HUES6 (cell line): ENCODE measurements around the gene DCTN4.
A peak's percentile ranks its signal among the peaks of the same experiment; 100 is the strongest.

Experiments used
- H3K27ac ChIP-seq: 2 replicates; pipeline ENCODE4 v1.7.0; 2013; ENCODE audit warnings: low read depth, mild to moderate bottlenecking, low read length, inconsistent platforms
- H3K27me3 ChIP-seq: 2 replicates; pipeline ENCODE4 v1.6.1; 2013; ENCODE audit warnings: low read length; ENCODE audit not compliant: control insufficient read depth, insufficient read depth
- H3K36me3 ChIP-seq: 2 replicates; pipeline ENCODE4 v1.6.1; 2013; ENCODE audit warnings: low read length; ENCODE audit not compliant: control insufficient read depth, insufficient read depth
- H3K4me1 ChIP-seq: 2 replicates; pipeline ENCODE4 v1.6.1; 2013; ENCODE audit warnings: low read length; ENCODE audit not compliant: control insufficient read depth, insufficient read depth
- H3K4me3 ChIP-seq: 2 replicates; pipeline ENCODE4 v1.5.1; 2013; ENCODE audit warnings: low read depth, low read length
- H3K9ac ChIP-seq: one replicate; pipeline ENCODE4 v1.6.1; 2013; ENCODE audit warnings: mild to moderate bottlenecking, low read length
- H3K9me3 ChIP-seq: 2 replicates; pipeline ENCODE4 v1.6.1; 2013; ENCODE audit warnings: low read depth, low read length; ENCODE audit not compliant: control insufficient read depth, insufficient read depth

DCTN4 gene

GRCh38 chr5:150787656-150788055, 28.8 kb upstream of the DCTN4 start:
- no peak overlapping the region for H3K27ac ChIP-seq
- peaks cover 25% of the 10 kb centered on the region for H3K4me1 ChIP-seq

GRCh38 chr5:150786876-150787275, 28.1 kb upstream of the DCTN4 start:
- H3K4me1 ChIP-seq, result peaks cover 25% of the 10 kb centered on the region
- no peaks in the 10 kb centered on the region for H3K36me3 ChIP-seq
- no peak overlapping the region for H3K9ac ChIP-seq
- no peak overlapping the region for H3K27ac ChIP-seq
- no peaks in the 10 kb centered on the region for H3K9me3 ChIP-seq
- H3K4me3 ChIP-seq, result no peak overlapping the region
- peaks cover 1% of the 10 kb centered on the region; the same call in 1 of the 2 replicates for H3K27me3 ChIP-seq

More at GRCh38 chr5:150787656-150788055, 28.8 kb upstream of the DCTN4 start:
- Histone ChIP-seq H3K4me3 (no peak overlapping the region), H3K9ac (no peak overlapping the region), H3K36me3 (no peaks in the 10 kb centered on the region), H3K9me3 (no peaks in the 10 kb centered on the region), H3K27me3 (no peaks in the 10 kb centered on the region)

GRCh38 chr5:150785950-150786349, 27.1 kb upstream of the DCTN4 start:
- Histone ChIP-seq H3K27me3 (peaks cover 3% of the 10 kb centered on the region; the same call in 1 of the 2 replicates), H3K4me3 (no peak overlapping the region), H3K9ac (no peak overlapping the region), H3K9me3 (no peaks in the 10 kb centered on the region), H3K4me1 (peaks cover 28% of the 10 kb centered on the region), H3K36me3 (no peaks in the 10 kb centered on the region), H3K27ac (no peak overlapping the region)

GRCh38 chr5:150783422-150783928, 24.7 kb upstream of the DCTN4 start:
- Histone ChIP-seq H3K4me1 (peaks cover 19% of the 10 kb centered on the region), H3K9me3 (no peaks in the 10 kb centered on the region), H3K27ac (no peak overlapping the region), H3K36me3 (no peaks in the 10 kb centered on the region), H3K27me3 (peaks cover 15% of the 10 kb centered on the region), H3K9ac (no peak overlapping the region), H3K4me3 (no peak overlapping the region)

GRCh38 chr5:150782850-150783249, 24.0 kb upstream of the DCTN4 start:
- Histone ChIP-seq H3K27me3 (peaks cover 18% of the 10 kb centered on the region), H3K9ac (no peak overlapping the region), H3K27ac (no peak overlapping the region), H3K9me3 (no peaks in the 10 kb centered on the region), H3K36me3 (no peaks in the 10 kb centered on the region), H3K4me3 (no peak overlapping the region), H3K4me1 (peaks cover 25% of the 10 kb centered on the region)

GRCh38 chr5:150781706-150782614, 23.1 kb upstream of the DCTN4 start:
- H3K4me1 ChIP-seq, result peaks cover 27% of the 10 kb centered on the region
- peaks cover 26% of the 10 kb centered on the region for H3K27me3 ChIP-seq
- H3K9me3 ChIP-seq, result no peaks in the 10 kb centered on the region
- H3K27ac ChIP-seq, result no peak overlapping the region
- no peak overlapping the region for H3K4me3 ChIP-seq
- no peak overlapping the region for H3K9ac ChIP-seq
- no peaks in the 10 kb centered on the region for H3K36me3 ChIP-seq

- H3K4me3 ChIP-seq, result no peak overlapping the region
- no peak overlapping the region for H3K27ac ChIP-seq
- peaks cover 27% of the 10 kb centered on the region for H3K27me3 ChIP-seq
- H3K36me3 ChIP-seq, result no peaks in the 10 kb centered on the region
- H3K9ac ChIP-seq, result no peak overlapping the region
- peaks cover 27% of the 10 kb centered on the region for H3K4me1 ChIP-seq
- H3K9me3 ChIP-seq, result no peaks in the 10 kb centered on the region
These were observed 22.0 kb upstream of the DCTN4 start for GRCh38 chr5:150780816-150781221.

- Histone ChIP-seq H3K9ac (no peak overlapping the region), H3K36me3 (no peaks in the 10 kb centered on the region), H3K27me3 (peaks cover 27% of the 10 kb centered on the region), H3K9me3 (no peaks in the 10 kb centered on the region), H3K27ac (no peak overlapping the region), H3K4me1 (peaks cover 27% of the 10 kb centered on the region), H3K4me3 (no peak overlapping the region)
These were observed 21.4 kb upstream of the DCTN4 start for GRCh38 chr5:150780187-150780692.

GRCh38 chr5:150779397-150780186, 20.8 kb upstream of the DCTN4 start:
- peak overlapping the region; percentile 40 for H3K9ac ChIP-seq
- no peak overlapping the region for H3K27ac ChIP-seq
- peaks cover 27% of the 10 kb centered on the region for H3K27me3 ChIP-seq
- H3K9me3 ChIP-seq, result no peaks in the 10 kb centered on the region
- H3K36me3 ChIP-seq, result no peaks in the 10 kb centered on the region
- peak overlapping the region; percentile 74 for H3K4me3 ChIP-seq
- peaks cover 27% of the 10 kb centered on the region for H3K4me1 ChIP-seq

GRCh38 chr5:150778517-150779396, 19.9 kb upstream of the DCTN4 start, which contains the start of gene SMIM3:
Gene SMIM3 (plus strand): TSS chr5:150778757. CDS start chr5:150795441, 16,684 bp downstream.
- no peaks in the 10 kb centered on the region for H3K36me3 ChIP-seq
- H3K27ac ChIP-seq, result no peak within 1 kb of the TSS
- H3K4me3 ChIP-seq, result peak within 1 kb of the TSS; percentile 74
- H3K9ac ChIP-seq, result peak within 1 kb of the TSS; percentile 54
- H3K27me3 ChIP-seq, result peaks cover 27% of the 10 kb centered on the region
- no peaks in the 10 kb centered on the region for H3K9me3 ChIP-seq
- peaks cover 22% of the 10 kb centered on the region for H3K4me1 ChIP-seq
